ENCODE results near the gene GPX3.

- TF ChIP-seq, protein P1, sequence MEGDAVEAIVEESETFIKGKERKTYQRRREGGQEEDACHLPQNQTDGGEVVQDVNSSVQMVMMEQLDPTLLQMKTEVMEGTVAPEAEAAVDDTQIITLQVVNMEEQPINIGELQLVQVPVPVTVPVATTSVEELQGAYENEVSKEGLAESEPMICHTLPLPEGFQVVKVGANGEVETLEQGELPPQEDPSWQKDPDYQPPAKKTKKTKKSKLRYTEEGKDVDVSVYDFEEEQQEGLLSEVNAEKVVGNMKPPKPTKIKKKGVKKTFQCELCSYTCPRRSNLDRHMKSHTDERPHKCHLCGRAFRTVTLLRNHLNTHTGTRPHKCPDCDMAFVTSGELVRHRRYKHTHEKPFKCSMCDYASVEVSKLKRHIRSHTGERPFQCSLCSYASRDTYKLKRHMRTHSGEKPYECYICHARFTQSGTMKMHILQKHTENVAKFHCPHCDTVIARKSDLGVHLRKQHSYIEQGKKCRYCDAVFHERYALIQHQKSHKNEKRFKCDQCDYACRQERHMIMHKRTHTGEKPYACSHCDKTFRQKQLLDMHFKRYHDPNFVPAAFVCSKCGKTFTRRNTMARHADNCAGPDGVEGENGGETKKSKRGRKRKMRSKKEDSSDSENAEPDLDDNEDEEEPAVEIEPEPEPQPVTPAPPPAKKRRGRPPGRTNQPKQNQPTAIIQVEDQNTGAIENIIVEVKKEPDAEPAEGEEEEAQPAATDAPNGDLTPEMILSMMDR (IDR thresholded peaks at IDR 0.05), result no peak
- no peak for TF ChIP-seq ZFX (IDR thresholded peaks at IDR 0.05; ENCODE audit: borderline replicate concordance)
Measured at GRCh38 chr5:151058891-151059489, 38.6 kb downstream of the GPX3 start.

All from 22Rv1 (cell line).